ENCODE data around the gene FEN1. TPM values are rescaled to one million over a fixed set of nuclear protein-coding genes. Genes with fewer than 3 reads are reported as not detected.

FEN1 gene
- total and polyA plus RNA-seq, 2 donors (not counting 1 experiment from before 2014, with no cell fraction given): 3.4 to 9.8 TPM

DNA sequence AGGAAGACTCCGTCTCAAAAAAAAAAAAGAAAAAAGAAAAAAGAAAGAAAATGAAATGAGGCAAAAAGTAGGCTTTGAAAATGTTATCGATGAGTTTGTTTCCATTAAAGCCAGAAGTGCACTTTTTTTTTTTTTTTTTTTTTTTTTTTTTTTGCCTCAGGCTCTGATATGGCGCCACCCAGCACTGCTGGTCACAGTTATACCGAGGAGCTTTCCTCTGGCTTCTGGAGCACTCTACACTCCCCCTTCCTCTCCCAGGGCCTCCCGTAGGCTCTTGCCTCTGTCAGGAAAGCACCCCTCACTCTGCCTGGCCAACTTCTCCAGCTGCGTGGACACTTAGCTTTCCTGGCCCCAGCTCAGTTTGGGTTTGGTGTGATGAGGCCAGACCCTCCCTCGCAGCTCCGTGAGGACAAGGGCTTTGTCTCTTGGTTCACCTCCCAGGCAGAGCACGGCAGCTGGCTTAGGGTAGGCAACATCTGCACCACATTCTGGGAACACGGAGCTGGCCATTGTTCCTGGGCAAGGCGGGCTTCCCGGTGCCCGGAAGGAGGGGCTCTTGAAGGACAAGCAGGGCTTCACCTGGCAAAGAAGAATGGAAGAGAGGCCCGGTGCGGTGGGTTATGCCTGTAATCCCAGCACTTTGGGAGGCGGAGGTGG lies 52.3 kb downstream of the FEN1 start:
- H3K4me3 ChIP-seq (ENCODE audit: control extremely low read depth in 1 of 5, extremely low read depth in 1 of 5, insufficient read depth in 1 of 5, low read depth in 2 of 5, low read length in 4 of 5): no peak overlapping the region
- no peak overlapping the region for H3K9ac ChIP-seq (ENCODE audit: low read length)
- intact Hi-C loops (cut with micrococcal nuclease): no loop called here
- H3K4me1 ChIP-seq (ENCODE audit: control insufficient read depth in 2 of 2, insufficient read depth in 2 of 2, low read length in 2 of 2): no peaks in the 10 kb centered on the region
- WGBS (ENCODE audit: insufficient coverage): 91% methylated on average over 14 of the region's 16 CpGs
- no peak overlapping the region for H3K27ac Mint-ChIP-seq
- no peaks in the 10 kb centered on the region for H4K20me1 ChIP-seq (ENCODE audit: control insufficient read depth, insufficient read depth, low read length, poor library complexity, severe bottlenecking)
- H3K36me3 ChIP-seq (replicated peaks in 1 of 2; ENCODE audit: control extremely low read depth in 1 of 2, control insufficient read depth in 1 of 2, extremely low read depth in 1 of 2, insufficient read depth in 2 of 2, low read length in 1 of 2): no peaks in the 10 kb centered on the region
- H3K27me3 ChIP-seq (replicated peaks in 1 of 4; ENCODE audit: control extremely low read depth in 1 of 4, control insufficient read depth in 3 of 4, insufficient read depth in 4 of 4, low read length in 3 of 4): peaks cover 0 to 2% (median 0%) of the 10 kb centered on the region in 4 experiments
- no peaks in the 10 kb centered on the region for H3K27me3 Mint-ChIP-seq
- ChIA-PET POLR2A (no interaction called here), CTCF (interaction anchor here (0.6 kb wide), 1 partner anchor 267 kb away, joined by 4 read pairs; no protein-coding TSS in a partner anchor)
- no peaks in the 10 kb centered on the region for H3K4me1 Mint-ChIP-seq
- no peak overlapping the region for H3K27ac ChIP-seq (ENCODE audit: low read length in 2 of 2)
- H3K4me3 Mint-ChIP-seq: no peak overlapping the region
- H3K4me2 ChIP-seq (replicated peaks; ENCODE audit: low read depth, low read length, poor library complexity, severe bottlenecking): no peak overlapping the region
- H3K9me3 Mint-ChIP-seq (ENCODE audit: insufficient read depth): no peaks in the 10 kb centered on the region
- no peak for TF ChIP-seq EZH2 (IDR thresholded peaks at IDR 0.05; ENCODE audit: borderline replicate concordance, insufficient read depth, low read depth, low read length, poor library complexity, severe bottlenecking)
- no peak overlapping the region for H2AFZ ChIP-seq (ENCODE audit: insufficient read depth, low read depth, low read length, poor library complexity, severe bottlenecking)
- no peak for DNase-seq
- H3K79me2 ChIP-seq (ENCODE audit: control insufficient read depth, insufficient read depth, low read length): no peaks in the 10 kb centered on the region
- no peak for ATAC-seq (ENCODE audit: low read depth)
- peaks cover 0 to 3% (median 0%) of the 10 kb centered on the region in 3 donors for H3K9me3 ChIP-seq (ENCODE audit: control extremely low read depth in 1 of 3, control insufficient read depth in 2 of 3, insufficient read depth in 1 of 3, low read length in 2 of 3)

- Histone ChIP-seq H3K4me2 (replicated peaks; ENCODE audit: low read depth, low read length, poor library complexity, severe bottlenecking) (no peak overlapping the region), H3K27me3 (replicated peaks in 1 of 4; ENCODE audit: control extremely low read depth in 1 of 4, control insufficient read depth in 3 of 4, insufficient read depth in 4 of 4, low read length in 3 of 4) (peaks cover 0 to 2% (median 0%) of the 10 kb centered on the region in 4 experiments), H3K27ac (ENCODE audit: low read length in 2 of 2) (no peak overlapping the region), H2AFZ (ENCODE audit: insufficient read depth, low read depth, low read length, poor library complexity, severe bottlenecking) (no peak overlapping the region), H3K9ac (ENCODE audit: low read length) (no peak overlapping the region), H3K4me1 (ENCODE audit: control insufficient read depth in 2 of 2, insufficient read depth in 2 of 2, low read length in 2 of 2) (no peaks in the 10 kb centered on the region), H3K4me3 (ENCODE audit: control extremely low read depth in 1 of 5, extremely low read depth in 1 of 5, insufficient read depth in 1 of 5, low read depth in 2 of 5, low read length in 4 of 5) (no peak overlapping the region), H4K20me1 (ENCODE audit: control insufficient read depth, insufficient read depth, low read length, poor library complexity, severe bottlenecking) (no peaks in the 10 kb centered on the region), H3K36me3 (replicated peaks in 1 of 2; ENCODE audit: control extremely low read depth in 1 of 2, control insufficient read depth in 1 of 2, extremely low read depth in 1 of 2, insufficient read depth in 2 of 2, low read length in 1 of 2) (no peaks in the 10 kb centered on the region), H3K79me2 (ENCODE audit: control insufficient read depth, insufficient read depth, low read length) (no peaks in the 10 kb centered on the region), H3K9me3 (ENCODE audit: control extremely low read depth in 1 of 3, control insufficient read depth in 2 of 3, insufficient read depth in 1 of 3, low read length in 2 of 3) (no peaks in the 10 kb centered on the region)
- DNase-seq (no peak), ATAC-seq (ENCODE audit: low read depth) (no peak)
- H3K27me3 Mint-ChIP-seq: no peaks in the 10 kb centered on the region
- no peak overlapping the region for H3K27ac Mint-ChIP-seq
- POLR2A ChIA-PET: no interaction called here
- intact Hi-C loops (cut with micrococcal nuclease): no loop called here
- no peak overlapping the region for H3K4me3 Mint-ChIP-seq
- CTCF ChIA-PET: interaction anchor here (1.0 kb wide), 1 partner anchor 35 kb away, joined by 3 read pairs; no protein-coding TSS in a partner anchor
- H3K4me1 Mint-ChIP-seq: no peaks in the 10 kb centered on the region
- H3K9me3 Mint-ChIP-seq (ENCODE audit: insufficient read depth): no peaks in the 10 kb centered on the region
- 97% methylated on average over 8 of the region's 10 CpGs for WGBS (ENCODE audit: insufficient coverage)
- no peak for TF ChIP-seq EZH2 (IDR thresholded peaks at IDR 0.05; ENCODE audit: borderline replicate concordance, insufficient read depth, low read depth, low read length, poor library complexity, severe bottlenecking)
- TF ChIP-seq, protein P1, sequence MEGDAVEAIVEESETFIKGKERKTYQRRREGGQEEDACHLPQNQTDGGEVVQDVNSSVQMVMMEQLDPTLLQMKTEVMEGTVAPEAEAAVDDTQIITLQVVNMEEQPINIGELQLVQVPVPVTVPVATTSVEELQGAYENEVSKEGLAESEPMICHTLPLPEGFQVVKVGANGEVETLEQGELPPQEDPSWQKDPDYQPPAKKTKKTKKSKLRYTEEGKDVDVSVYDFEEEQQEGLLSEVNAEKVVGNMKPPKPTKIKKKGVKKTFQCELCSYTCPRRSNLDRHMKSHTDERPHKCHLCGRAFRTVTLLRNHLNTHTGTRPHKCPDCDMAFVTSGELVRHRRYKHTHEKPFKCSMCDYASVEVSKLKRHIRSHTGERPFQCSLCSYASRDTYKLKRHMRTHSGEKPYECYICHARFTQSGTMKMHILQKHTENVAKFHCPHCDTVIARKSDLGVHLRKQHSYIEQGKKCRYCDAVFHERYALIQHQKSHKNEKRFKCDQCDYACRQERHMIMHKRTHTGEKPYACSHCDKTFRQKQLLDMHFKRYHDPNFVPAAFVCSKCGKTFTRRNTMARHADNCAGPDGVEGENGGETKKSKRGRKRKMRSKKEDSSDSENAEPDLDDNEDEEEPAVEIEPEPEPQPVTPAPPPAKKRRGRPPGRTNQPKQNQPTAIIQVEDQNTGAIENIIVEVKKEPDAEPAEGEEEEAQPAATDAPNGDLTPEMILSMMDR (IDR thresholded peaks at IDR 0.05): no peak
Measured at GRCh38 chr11:61846362-61847020, 53.8 kb downstream of the FEN1 start.

Other genes starting within 250 kb of the FEN1 start
- gene SYT7, start 211.8 kb upstream of the FEN1 start, total RNA-seq: not detected in 2 replicates
- gene SYT7, start 211.8 kb upstream of the FEN1 start, polyA plus RNA-seq: 0.07 TPM in 1 of 2 replicates, not detected in the other
- gene DAGLA, start 112.5 kb upstream of the FEN1 start, total RNA-seq: 0.07 TPM in 1 of 2 replicates, not detected in the other
- 0.04 and 0.06 TPM in 2 replicates for gene DAGLA, start 112.5 kb upstream of the FEN1 start, polyA plus RNA-seq
- 0.27 and 0.34 TPM in 2 replicates for gene MYRF, start 40.3 kb upstream of the FEN1 start, total RNA-seq
- gene MYRF, start 40.3 kb upstream of the FEN1 start, polyA plus RNA-seq: 0.19 and 0.27 TPM in 2 replicates
- 64.6 and 65.8 TPM in 2 replicates for gene TMEM258, start 312 bp upstream of the FEN1 start, total RNA-seq
- gene TMEM258, start 312 bp upstream of the FEN1 start, polyA plus RNA-seq: 86.2 and 130 TPM in 2 replicates
- 14.8 and 15.6 TPM in 2 replicates for gene FADS1, start 24.1 kb downstream of the FEN1 start, total RNA-seq
- gene FADS1, start 24.1 kb downstream of the FEN1 start, polyA plus RNA-seq: 0.39 and 1.8 TPM in 2 replicates
- 5.9 and 7.0 TPM in 2 replicates for gene FADS2, start 35.4 kb downstream of the FEN1 start, total RNA-seq
- gene FADS2, start 35.4 kb downstream of the FEN1 start, polyA plus RNA-seq: 1.5 and 3.4 TPM in 2 replicates
- 224 and 225 TPM in 2 replicates for gene FADS3, start 98.6 kb downstream of the FEN1 start, total RNA-seq
- gene FADS3, start 98.6 kb downstream of the FEN1 start, polyA plus RNA-seq: 256 and 265 TPM in 2 replicates
- gene RAB3IL1, start 124.7 kb downstream of the FEN1 start, total RNA-seq: 0.29 TPM in 1 of 2 replicates, not detected in the other
- gene RAB3IL1, start 124.7 kb downstream of the FEN1 start, polyA plus RNA-seq: 0.27 TPM in 1 of 2 replicates, not detected in the other
- 0.78 and 0.99 TPM in 2 replicates for gene BEST1, start 157.4 kb downstream of the FEN1 start, total RNA-seq
- gene BEST1, start 157.4 kb downstream of the FEN1 start, polyA plus RNA-seq: 0.07 and 0.42 TPM in 2 replicates
- gene FTH1, start 174.7 kb downstream of the FEN1 start, total RNA-seq: 1,265 and 1,314 TPM in 2 replicates
- 1,136 and 1,265 TPM in 2 replicates for gene FTH1, start 174.7 kb downstream of the FEN1 start, polyA plus RNA-seq

All from B cell (primary cell).